LoVo (cell line): ENCODE measurements around the gene RARRES2.
"Not testable (repeated sequence)": the region's sequence is repeated elsewhere in the genome, so short reads cannot be mapped to it uniquely, and the experiment has no call there.

Experiments used
- DNase-seq: peaks from one replicate; pipeline ENCODE4 v3.0.0-alpha.2; 2016; ENCODE audit warnings: low spot score

The RARRES2 gene

DNA sequence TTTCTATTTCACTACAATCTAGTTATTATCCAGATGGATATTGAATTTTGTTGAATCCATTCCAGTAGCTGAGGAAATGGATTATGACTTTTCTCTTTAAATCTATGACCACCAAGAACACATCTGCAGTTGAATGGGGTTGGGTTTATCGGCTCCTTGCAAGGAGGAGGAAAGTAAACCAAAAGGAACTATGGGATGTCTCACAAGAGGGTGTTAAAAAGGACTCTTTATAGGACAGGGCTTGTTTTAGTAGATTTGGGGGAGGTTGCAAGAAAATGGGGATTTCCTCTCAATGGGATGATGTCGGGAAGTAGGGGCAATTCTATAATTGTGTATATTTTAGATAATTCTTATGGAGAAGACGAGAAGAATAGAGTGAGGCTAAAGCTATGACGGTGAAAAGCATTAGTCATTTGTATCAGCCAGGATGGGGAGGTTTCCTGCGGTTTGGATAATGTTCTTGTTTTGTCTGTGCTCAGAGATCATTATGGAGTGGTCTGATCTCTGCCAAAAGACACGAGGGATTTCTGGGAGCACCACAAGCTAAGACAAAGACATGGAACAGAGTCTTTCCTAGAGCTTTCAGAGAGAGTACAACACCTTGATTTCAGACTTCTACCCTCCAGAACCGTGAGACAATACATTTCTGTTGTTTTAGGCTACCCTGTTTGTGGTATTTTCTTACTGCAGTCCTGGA, 23.5 kb downstream of the RARRES2 start:
- no peak for DNase-seq

DNA sequence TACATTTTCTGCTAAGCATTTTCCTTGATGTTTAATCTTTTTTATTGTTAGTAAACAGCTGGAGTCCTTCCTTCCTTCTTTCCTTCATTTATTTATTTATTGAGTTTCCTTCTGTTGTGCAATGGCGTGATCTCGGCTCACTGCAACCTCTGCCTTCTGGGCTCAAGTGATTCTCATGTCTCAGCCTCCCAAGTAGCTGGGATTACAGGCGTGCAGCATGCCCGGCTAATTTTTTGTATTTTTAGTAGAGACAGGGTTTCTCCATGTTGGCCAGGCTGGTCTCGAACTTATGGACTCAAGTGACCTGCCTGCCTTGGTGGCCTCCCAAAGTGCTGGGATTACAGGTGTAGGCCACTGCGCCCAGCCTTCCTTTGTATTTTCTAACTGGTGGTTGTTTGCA, 24.4 kb downstream of the RARRES2 start:
- DNase-seq = not testable (repeated sequence)

DNA sequence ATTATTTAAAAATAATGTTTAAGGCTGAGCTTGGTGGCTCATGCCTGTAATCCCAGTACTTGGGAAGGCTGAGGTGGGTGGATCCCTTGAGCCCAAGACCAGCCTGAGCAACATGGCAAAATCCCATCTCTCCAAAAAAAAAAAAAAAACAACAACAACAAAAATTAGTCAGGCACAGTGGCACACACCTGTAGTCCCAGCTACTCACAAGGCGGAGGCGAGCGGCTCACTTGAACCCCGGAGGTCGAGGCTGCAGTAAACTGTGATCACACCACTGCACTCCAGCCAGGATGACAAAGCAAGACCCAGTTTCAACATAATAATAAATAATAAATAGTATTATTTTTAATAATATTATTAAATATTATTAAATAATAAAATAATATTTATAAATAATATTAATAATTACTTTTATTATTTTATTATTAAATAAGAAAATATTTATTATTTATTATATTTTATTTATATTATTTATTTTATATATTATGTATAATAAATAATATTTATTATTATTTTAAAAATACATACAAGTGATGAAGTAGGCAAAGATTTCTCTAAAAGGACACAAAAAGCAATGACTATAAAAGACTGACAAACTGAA, 26.7 kb downstream of the RARRES2 start:
- DNase-seq = no peak

DNA sequence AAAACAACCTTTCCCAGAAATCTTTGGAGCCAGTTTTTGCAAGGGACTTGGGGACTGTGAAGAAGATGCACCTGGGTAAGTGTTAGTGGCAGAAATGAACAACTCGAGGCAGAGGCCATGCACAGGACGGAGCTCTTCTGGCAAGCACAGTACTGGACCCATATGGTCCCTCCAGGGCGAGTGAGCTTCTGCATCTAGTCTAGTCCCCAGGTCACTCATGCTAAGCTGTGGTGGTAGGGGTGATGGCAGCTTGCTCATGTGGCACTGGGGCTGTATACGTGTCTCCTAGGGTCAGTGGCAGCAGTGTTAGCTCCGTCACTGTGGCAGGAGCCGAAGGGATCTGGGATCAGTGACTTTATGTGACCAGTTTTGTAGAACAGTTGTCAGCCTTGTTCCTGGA, 27.6 kb downstream of the RARRES2 start:
- DNase-seq = no peak

DNA sequence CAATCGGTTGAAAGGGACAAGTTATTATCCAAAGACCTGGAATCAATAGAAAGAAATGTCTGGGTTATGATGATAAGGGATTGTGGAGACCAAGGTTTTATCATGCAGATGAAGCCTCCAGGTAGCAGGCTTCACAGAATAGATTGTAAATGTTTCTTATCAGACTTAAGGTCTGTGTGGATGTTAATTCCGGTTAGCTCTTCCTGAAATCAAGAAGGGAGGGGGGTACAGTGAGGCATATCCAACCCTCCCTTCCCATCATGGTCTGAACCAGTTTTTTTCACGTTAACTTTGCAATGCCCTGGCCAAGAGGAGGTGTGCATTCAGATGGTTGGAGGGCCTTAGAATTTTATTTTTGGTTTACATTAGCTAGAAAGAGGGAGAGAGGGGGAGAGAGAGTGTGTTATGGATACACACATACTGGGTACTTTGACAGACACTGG, 28.0 kb downstream of the RARRES2 start:
- DNase-seq = no peak

DNA sequence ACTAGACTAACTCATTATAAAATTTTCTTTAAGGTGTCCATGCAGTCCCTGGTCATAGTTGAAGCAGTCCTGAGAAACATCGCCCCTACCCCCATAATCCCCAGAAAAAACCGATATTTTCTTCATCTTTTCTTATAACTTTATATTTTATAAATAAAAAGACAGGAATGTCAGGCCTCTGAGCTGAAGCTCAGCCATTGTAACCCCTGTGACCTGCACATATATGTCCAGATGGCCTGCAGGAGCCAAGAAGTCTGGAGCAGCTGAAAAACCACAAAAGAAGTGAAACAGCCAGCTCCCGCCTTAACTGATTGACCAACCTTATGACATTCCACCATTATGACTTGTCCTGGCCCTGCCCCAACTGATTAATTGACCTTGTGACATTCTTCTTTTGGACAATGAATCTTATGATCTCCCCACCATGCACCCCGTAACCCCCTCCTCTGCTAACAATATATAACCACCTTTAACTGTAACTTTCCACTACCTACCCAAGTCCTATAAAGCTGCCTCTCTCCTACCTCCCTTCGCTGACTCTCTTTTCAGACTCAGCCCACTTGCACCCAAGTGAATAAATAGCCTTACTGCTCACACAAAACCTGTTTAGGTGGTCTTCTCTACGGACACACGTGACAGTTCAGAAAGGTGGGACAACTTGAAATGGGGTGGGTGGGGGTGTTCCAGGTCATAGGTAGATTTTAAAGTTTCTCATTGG, 28.6 kb downstream of the RARRES2 start:
- DNase-seq = not testable (repeated sequence)

DNA sequence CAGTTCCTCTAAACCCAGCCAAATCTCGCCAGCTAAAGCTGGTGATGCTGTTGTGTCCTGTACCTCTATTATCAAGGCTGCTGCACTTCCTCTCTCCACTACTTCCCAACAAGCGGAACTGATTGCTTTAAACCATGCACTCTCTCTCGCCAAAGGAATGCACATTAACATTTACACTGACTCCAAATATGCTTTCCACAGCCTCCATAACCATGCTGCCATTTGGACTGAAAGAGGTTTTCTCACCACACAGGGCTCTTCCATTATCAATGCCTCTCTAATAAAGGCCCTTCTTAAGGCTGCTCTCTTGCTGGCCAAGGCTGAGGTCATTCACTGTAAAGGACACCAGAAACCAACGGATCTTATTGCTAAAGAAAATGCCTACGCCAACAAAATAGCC, 29.7 kb downstream of the RARRES2 start:
- no peak for DNase-seq

DNA sequence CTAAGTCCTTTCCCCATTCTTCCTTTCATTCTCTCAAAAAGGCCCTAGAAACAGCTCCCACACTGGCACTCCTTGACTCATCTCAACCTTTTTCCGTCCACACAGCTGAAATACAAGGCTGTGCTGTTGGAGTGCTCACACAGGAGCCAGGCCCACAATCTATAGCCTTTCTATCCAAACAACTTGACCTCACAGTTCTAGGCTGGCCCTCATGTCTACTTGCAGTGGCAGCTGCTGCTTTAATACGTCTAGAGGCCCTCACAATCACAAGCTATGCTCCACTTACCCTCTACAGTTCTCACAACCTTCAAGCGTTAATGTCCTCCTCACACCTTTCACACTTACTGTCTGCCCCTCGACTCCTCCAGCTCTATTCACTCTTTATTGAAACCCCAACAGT, 30.3 kb downstream of the RARRES2 start:
- DNase-seq = no peak

DNA sequence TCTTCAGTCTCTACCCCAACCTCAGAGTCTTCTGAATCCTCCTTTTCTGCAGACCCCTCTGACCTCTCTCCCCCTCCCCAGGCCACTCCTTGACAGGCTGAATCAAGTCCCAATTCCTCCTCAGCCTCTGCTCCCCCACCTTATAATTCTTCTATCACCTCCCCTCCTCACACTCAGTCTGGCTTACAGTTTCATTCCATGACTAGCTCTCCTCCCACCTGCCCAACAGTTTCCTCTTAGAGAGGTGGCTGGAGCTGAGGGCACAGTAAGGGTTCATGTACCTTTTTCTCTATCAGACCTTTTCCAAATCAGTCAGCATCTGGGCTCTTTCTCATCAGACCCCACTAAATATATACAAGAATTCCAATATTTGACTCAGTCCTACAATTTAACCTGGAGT, 32.9 kb downstream of the RARRES2 start:
- DNase-seq = no peak

DNA sequence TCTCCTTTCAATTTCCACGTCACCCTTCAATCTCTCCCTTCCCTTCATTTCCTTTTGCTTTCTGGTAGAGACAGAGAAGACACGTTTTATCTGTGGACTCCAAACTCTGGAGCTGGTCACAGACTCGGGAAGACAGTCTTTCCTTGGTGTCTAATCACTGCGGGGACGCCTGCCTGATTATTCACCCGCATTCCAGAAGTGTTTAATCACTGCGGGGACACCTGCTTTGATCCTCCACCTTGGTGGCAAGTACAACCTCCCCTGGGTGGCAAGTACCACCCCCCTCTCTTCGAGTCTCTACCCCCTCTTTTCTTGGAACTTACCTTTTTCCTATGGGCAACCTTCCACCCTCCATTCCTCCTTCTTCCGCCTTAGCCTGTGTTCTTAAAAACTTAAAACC, 33.5 kb downstream of the RARRES2 start:
- peak; percentile 62 for DNase-seq

DNA sequence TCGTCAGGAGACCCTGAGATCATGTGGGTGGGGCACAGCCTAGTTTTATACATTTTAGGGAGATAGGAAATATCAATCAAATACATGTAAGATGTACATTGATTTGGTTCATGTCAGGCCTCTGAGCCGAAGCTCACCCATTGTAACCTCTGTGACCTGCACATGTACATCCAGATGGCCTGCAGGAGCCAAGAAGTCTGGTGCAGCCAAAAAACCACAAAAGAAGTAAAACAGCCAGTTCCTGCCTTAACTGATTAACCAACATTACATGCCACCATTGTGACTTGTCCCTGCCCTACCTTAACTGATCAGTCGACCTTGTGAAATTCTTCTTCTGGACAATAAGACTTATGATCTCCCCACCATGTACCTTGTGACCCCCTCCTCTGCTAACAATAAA, 34.3 kb downstream of the RARRES2 start:
- no peak for DNase-seq

DNA sequence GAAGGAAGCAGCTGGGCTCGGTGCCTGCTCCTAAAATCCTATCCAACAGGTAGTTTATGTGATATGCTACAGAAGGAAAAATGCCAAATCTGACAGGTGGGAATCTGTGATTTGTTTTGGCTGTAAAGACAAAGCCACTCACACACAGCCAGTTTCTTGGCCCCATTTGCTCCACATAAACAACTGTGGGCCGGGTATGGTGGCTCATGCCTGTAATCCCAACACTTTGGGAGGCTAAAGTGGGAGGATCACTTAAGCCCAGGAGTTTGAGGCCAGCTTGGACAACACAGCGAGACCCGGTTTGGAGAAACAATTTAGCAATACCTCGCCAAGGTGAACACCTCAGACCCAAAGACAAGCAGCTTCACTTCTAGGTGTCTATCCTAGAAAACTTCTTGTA, 35.1 kb downstream of the RARRES2 start:
- DNase-seq = not testable (repeated sequence)

DNA sequence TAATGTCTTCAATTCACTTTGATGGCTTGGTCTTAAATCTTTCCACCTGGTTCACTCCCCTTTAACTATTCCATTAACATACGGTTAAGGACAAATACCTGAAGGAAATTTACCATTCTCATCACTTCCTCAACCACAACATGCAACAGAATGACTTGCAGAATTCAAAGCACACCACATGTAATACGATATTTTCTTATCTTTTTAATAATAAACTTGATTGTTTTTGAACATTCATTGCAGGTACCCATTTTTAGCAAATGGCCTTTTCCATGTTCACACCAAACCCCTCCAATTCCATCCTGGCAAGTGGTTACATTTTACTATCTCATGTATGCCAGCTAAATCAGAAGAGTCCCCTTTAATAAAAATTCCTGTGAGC, 35.5 kb downstream of the RARRES2 start:
- DNase-seq = not testable (repeated sequence)

DNA sequence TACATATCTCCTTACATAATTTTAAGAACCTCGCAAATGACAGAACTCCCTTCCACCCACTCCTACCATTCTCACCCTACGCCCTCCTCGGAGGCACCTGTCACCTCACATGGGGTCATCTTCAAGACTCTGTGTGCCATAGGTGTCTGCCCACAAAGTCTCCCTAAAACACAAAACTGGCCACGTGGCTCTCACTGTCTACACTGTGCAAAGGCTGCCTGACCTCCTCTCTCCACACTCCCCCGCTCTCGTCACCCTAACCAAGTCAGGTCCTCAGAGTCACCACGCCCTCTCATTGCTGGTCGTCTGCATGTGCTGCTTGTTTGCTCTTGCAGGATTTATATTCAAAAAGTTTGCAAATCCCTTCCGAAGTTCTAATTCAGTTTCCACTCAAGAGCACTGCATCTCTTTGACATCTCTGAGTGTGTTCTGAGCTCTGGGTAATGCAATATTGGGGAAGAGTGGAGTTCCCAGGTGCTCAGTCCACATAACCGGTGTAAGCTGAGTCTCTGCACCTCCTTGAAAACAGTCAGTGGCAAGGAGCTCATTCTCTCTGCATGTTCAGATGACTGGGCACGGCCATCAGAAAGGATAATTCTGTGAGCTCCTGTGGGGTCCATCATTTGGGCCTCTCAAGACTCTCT, 36.0 kb downstream of the RARRES2 start:
- DNase-seq = not testable (repeated sequence)

DNA sequence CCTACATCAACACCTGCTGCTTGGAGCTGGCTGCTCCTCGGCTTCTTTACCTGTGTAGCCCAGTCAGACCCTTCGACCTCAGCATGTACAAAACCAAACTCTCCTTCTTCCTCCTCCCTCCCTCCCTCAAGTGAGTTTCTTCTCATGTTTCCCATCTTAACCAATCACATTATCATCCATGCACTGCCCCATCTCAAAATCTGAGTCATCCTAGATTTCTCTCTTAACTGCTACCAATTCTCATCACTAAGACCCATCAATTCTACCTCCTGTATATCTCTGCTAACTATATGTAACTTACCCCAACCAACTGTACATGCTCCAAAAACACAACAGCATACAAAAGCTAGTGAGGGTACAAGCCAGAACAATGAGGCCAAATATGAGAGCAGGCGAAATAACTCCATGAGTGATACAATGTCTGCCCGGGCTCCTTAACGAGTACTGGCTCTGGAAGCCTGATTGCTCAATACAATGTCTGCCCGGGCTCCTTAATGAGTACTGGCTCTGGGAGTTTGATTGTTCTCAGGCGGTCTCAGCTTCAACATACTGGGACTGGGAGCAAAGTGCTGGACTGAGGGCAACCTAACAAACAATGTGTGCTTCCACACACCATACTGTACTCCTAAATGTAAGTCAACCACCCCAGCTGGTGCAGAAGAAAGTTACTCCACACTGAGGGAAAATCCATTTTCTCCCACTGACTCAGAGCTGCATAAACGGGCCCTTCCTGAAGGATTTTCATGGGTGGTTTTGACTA, 36.8 kb downstream of the RARRES2 start:
- not testable (repeated sequence) for DNase-seq

DNA sequence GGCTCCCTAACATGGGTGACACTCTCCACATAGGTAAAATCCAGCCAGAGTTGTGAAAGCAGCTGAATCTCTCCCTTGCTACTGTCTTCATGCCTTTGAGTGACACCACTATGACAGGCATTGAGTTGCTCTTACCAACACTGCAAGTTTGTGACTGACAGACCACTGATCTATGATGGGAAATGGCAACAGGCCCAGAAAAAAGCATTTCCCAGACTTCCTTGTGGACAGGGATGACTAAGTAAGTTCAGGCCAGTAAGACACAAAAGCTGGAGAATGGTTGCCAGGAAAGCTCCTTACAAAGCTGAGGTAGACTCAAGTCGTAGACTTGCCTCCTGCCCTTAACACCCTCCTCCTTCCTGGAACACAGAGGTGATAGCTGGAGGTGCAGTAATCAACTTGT, 38.5 kb downstream of the RARRES2 start:
- DNase-seq = peak; percentile 33

DNA sequence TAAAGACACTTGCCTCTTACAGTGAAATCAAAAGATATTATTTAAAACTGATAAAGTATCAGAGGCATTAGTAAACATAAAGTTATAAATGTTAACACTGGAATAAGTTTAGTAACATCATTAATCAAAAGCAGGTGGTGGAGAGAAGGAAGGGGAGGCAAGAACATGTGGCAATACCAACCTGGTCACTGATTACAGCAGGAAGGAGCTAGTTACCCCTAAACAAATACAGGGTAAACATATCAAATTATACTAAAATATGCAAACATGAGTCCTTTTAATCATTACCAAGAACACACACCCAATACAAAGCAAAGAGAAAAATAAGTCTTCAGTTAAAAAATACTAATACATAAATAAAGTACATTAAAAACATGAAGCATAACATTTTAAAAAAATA, 43.5 kb downstream of the RARRES2 start:
- DNase-seq = not testable (repeated sequence)

DNA sequence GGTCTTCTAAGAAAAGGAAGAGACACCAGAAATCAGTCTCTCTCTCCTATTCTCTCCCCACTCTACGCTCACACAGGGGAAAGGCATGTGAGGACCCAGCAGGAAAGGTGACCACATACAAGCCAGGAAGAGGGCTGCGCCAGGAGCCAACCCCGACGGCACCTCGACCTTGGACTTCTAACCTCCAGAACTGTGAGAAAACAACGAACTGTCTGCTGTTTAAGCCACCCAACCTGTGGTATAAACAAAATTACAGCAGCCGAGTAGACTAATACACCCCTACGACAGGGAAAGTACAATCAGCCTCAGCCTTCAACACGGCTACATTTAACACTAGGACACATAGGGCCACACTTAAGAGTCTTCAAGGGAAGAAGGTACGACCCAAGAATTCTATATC, 44.6 kb downstream of the RARRES2 start:
- not testable (repeated sequence) for DNase-seq

DNA sequence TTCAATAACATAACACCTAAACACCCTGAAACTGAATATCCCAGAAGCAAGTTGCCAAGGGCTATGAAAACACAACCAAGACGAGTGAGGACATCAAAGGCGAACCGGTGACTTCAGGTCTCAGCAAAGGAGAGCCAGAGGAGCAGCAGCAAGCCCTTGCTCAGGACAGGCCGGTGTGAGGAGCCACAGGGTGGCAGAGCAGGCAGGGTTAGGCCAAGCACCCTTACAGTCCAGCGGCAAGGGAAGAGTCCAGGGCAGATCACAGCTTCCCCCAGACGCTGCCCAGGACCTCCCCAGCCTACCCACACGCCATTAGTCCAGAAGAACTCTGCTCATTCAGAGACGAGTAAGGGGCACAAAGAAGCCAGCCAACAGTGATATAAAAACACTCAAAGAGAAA, 45.8 kb downstream of the RARRES2 start:
- DNase-seq = not testable (repeated sequence)

DNA sequence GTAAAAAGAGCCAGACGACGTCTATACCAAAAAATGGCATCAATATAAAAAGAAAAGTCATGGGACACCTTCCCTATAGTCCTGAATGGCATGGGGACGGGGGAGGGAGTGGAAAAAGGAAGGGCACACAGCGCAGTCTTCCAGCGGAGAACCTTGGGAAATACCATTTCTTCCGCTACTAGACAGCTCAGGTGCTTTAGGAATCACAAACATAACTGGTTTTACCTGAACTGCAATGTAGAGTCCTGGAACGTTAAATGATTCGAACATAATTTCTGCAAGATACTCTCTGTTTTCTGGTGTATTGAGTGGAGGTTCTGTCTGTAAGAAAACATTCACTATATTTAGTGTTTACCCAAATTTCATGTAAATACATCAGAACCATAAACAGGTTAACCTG, 46.4 kb downstream of the RARRES2 start:
- DNase-seq = not testable (repeated sequence)

DNA sequence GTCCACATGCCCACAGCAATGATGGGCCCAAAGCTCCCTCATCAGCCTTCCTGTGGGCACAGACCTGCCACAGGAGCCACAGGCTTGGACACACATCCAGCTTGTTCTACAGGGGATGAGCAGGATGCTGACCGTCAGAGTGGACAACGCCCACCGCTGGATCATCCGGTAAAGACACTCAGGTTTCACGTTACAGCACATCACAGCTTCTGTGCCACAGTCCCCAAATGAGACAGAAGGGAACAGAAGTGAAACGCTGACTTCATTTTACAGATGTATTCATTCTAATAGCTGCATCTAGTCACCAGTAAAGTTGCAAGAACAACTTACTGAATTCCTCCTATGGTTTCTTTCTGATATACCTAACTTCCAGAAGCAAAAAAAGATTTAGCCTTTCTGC, 51.1 kb downstream of the RARRES2 start:
- DNase-seq = not testable (repeated sequence)

DNA sequence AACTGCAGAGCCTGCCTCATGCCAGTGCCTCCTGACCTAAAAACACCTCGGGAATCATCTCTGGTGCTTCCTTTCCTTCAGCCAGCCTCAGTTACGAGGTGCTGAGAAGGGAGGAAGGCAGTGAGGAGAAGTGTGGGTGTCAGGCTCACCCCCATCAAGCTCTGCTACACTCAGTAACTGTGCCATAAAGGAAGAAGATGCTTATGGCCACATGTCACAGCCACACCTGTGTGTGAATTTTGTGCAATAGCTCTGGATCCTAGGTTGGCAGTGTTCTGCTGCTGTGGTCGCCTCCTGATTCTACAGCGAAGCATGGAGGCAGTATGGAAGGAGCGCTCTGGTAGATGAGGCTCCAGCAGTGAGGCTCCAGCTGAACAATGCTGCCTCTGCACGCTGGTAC, 52.6 kb downstream of the RARRES2 start:
- DNase-seq = not testable (repeated sequence)
